ENCODE data around the gene USP38.

DNA sequence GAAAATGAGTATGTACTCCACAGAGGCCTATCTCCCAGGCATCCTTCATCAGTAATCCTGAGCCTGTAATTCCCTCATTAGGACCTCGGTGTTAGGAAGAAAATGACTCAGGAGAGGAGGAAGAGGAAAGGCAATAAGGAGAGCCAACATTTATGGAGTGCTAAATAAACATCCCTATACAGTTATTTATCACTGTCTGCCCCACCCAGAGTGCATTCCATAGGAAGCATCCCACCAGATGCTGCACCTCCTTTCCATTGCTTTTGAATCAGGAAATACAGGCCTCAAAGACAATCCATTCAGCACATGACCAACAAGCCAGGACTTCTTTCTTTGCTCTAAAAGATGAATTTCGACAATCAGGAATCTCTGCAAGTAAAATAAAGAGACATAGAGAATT, 47.6 kb downstream of the USP38 start:
- TF ChIP-seq, protein P1, sequence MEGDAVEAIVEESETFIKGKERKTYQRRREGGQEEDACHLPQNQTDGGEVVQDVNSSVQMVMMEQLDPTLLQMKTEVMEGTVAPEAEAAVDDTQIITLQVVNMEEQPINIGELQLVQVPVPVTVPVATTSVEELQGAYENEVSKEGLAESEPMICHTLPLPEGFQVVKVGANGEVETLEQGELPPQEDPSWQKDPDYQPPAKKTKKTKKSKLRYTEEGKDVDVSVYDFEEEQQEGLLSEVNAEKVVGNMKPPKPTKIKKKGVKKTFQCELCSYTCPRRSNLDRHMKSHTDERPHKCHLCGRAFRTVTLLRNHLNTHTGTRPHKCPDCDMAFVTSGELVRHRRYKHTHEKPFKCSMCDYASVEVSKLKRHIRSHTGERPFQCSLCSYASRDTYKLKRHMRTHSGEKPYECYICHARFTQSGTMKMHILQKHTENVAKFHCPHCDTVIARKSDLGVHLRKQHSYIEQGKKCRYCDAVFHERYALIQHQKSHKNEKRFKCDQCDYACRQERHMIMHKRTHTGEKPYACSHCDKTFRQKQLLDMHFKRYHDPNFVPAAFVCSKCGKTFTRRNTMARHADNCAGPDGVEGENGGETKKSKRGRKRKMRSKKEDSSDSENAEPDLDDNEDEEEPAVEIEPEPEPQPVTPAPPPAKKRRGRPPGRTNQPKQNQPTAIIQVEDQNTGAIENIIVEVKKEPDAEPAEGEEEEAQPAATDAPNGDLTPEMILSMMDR (IDR thresholded peaks at IDR 0.05; ENCODE audit: low read depth, low read length, poor library complexity, severe bottlenecking): no peak
- TF ChIP-seq EZH2phosphoT487 (IDR thresholded peaks at IDR 0.05; ENCODE audit: borderline replicate concordance, low read length): no peak

All from DOHH2 (cell line).